GM21528 (cell line): Measurements from ENCODE around the gene ZSWIM2.
"Not testable (repeated sequence)": the region's sequence is repeated elsewhere in the genome, so short reads cannot be mapped to it uniquely, and the experiment has no call there.

Source experiments
- ATAC-seq: cut with Tn5 transposase; IDR thresholded peaks from one replicate; pipeline ENCODE4 v1.9.1; 2021; ENCODE audit warnings: mild to moderate bottlenecking, moderate library complexity; ENCODE audit not compliant: unreplicated experiment, low FRiP score

The ZSWIM2 gene

GRCh38 chr2:186852508-186852907 lies 3.5 kb upstream of the ZSWIM2 start:
- no peak for ATAC-seq

GRCh38 chr2:186842373-186842772 lies 6.6 kb downstream of the ZSWIM2 start:
- ATAC-seq, result no peak

DNA sequence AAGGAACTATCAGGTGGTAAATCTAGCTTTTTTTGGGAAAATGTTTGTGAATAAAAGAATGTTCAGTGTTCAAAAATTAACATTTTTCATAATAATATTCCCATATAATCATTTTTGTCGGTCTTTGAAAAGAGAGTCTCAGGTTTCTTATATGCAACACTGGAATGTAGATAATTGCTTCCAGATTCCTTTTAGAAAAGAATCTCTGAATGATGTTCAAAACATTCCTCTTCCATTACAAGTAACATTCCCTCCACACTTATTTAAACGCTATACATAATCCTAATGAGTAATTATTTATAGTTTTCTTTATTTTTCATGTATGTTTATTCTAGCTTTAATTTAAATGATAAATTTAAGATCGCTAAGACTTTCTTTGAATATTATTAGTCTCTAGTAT lies 7.0 kb downstream of the ZSWIM2 start:
- ATAC-seq, result no peak

GRCh38 chr2:186835628-186836027 lies 13.3 kb downstream of the ZSWIM2 start:
- ATAC-seq, result no peak

DNA sequence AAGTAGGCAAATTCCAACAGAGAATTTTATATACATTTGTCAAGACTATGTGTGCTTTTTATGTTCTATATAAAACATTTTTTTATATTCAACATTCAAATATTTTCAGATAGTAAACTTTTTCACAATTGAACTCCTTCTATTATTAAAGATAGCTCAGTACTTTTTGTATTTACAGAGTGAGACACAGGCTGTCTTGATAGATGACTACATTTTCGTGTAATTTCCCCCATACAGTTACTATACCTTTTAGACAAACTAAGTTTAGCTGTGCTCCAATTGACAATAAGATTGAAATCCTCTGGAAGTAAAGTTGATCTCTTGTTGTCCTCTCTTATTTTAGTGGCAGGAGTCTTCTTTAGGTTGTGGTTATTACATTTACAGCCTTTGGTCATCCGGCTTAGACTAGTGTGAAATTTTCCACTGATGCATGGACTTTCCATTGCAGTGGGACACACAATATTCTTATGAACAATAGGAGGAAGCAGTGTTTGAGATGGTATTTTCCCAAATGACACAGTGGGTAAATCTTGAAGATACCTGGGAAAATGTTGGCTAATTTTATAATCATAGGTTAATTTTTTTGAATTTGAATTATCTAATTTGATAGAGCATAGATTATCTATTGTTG lies 21.0 kb downstream of the ZSWIM2 start:
- ATAC-seq, result no peak

DNA sequence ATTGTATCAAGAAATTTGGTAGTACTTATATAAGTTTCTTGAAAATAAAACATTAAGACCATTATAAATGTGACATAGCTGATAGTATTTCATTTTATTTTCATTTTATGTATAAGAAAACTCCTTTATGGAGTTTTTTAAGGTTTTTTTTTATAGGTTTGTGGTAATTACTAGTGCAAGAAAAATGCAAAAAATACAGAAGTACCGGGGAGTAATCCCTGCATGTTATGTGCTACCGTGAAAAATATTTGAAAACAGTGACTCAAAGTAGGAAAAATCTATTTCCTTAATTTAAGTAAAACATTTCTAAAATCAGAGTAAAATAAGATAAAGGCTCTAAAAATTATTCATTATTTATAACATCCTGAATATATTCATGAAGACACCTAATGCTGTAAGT lies 21.6 kb downstream of the ZSWIM2 start:
- ATAC-seq, result no peak

DNA sequence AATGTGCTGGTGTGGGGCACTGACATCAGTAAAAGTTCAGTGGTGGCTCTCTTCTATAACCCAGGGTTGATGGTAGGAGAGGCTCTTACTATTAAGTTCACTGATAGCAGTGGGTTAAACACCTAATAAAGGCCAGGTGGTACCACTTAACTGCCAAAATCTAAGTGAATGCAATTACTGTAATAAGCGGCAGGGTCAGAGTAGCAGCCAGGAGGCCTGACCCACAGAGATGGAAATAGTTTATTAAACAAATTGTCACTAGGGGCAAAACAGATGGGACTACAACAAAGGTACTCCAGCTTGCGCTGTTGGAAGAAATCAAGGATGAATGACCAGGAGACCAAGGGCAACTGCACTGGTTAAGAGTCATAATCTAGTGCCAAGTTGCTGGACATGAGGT lies 26.6 kb downstream of the ZSWIM2 start:
- no peak for ATAC-seq

DNA sequence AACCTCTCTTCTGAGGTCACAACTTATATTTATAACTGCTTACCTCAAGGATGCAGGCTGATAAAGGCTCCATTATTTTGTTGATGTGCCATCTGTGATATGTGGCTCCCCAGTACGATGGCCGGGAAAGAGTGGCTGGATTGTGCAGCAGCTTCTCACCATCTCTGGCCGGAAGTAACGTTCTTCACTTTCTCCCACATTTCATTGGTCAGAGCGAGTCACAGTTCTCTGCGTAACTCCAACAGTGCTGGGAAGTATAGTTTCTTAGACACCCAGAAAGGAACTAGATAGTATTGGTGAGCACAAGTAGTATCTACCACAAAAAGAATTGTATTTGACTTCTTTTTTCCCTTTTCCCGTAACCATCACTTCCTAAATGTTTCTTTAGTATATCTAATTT lies 28.7 kb downstream of the ZSWIM2 start:
- no peak for ATAC-seq

DNA sequence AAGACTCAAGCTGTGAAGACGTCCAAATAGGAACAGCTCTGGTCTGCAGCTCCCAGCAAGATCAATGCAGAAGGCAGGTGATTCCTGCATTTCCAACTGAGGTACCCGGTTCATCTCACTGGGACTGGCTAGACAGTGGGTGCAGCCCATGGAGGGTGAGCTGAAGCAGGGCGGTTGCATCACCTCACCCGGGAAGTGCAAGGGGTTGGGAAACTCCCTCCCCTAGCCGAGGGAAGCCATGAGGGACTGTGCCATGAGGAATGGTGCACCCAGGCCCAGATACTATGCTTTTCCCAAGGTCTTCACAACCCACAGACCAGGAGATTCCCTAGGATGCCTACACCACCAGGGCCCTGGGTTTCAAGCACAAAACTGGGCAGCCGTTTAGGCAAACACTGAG lies 37.2 kb downstream of the ZSWIM2 start:
- ATAC-seq, result not testable (repeated sequence)

DNA sequence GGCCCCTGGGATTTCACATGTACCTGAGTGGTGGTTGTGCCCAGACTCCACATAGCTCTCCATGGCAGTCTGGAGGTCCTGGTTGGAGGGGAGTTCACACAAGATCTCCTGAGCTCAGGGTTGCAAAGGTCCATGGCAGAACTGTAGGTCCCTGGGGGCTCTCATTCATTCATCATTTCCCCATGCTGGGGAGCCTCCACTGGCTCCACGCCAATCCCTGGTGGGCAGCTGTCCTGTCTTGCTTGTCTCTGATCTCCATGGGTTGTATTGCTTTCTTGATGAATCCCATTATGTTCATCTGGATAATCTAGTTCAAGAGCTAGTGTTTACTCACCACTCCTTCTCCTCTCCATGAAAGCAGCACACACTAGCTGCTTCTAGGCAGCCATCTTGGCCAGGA lies 42.4 kb downstream of the ZSWIM2 start:
- no peak for ATAC-seq

GRCh38 chr2:186798604-186799003 lies 50.4 kb downstream of the ZSWIM2 start:
- not testable (repeated sequence) for ATAC-seq

DNA sequence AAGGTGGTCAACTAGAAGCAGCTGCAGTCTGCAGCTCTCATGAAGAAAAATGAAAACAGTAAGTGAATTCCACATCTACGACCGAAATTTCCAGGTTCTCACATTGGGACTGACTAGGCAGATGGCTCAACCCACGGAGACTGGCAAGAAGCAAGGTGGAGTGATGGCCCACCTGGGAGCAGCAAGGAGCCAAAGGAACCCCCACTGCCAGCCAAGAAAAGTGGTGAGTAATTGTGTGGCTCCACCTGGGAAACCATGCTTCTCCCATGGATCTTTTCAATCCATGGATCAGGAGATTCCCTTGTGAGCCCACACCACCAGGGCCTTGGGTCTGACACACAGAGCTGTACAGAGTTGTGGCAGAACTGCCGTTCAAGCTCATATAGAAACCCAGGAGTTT lies 64.0 kb downstream of the ZSWIM2 start:
- no peak for ATAC-seq

- ATAC-seq, result no peak
Observed at GRCh38 chr2:186783254-186783653, 65.7 kb downstream of the ZSWIM2 start.

- ATAC-seq, result no peak
Observed at GRCh38 chr2:186780701-186781316, 68.2 kb downstream of the ZSWIM2 start.
